Peyer's patch (tissue), 4 donors: ENCODE results near the gene OXLD1.

Experiments
- CTCF ChIP-seq, 6 experiments: fragments of 450-650 bp in 4 of 6; fragments of 200-600 bp in 2 of 6; sonication (generic) in 1 of 6; IDR thresholded peaks; one replicate each; pipeline ENCODE4 v1.5.1; 2017 to 2019; ENCODE audit warnings: antibody characterized with exemption in 6 of 6, mild to moderate bottlenecking in 3 of 6, moderate library complexity in 1 of 6
- POLR2A ChIP-seq, 2 donors: fragments of 450-650 bp; IDR thresholded peaks; one replicate each; pipeline ENCODE4 v1.5.1; 2017; ENCODE audit warnings: antibody characterized with exemption in 2 of 2, mild to moderate bottlenecking in 2 of 2, moderate library complexity in 2 of 2

- TF ChIP-seq POLR2A (IDR thresholded peaks at IDR 0.05) (no peak), CTCF (IDR thresholded peaks at IDR 0.05) (no peak)
Observed at GRCh38 chr17:81667754-81668153, 1.3 kb upstream of the OXLD1 start.
